SK-N-MC (cell line): Measurements from ENCODE around the gene CACNB4.
"Not testable (repeated sequence)": the region's sequence is repeated elsewhere in the genome, so short reads cannot be mapped to it uniquely, and the experiment has no call there.

Experiments used
- DNase-seq: peaks from one replicate; pipeline ENCODE4 v3.0.0-alpha.2; 2011; ENCODE audit warnings: low read depth, low spot score
- H3K27ac ChIP-seq: fragments of 200-600 bp; sonication (generic); 2 replicates; pipeline ENCODE4 v1.5.1; 2016; ENCODE audit warnings: mixed run types
- H3K36me3 ChIP-seq: fragments of 200-600 bp; sonication (generic); 2 replicates; pipeline ENCODE4 v1.6.1; 2017; ENCODE audit warnings: antibody characterized with exemption, low read length, mixed read lengths; ENCODE audit not compliant: insufficient read depth
- H3K4me3 ChIP-seq: fragments of 200-600 bp; sonication (generic); 2 replicates; pipeline ENCODE4 v1.5.1; 2016
- H3K9ac ChIP-seq: fragments of 200-600 bp; sonication (generic); 2 replicates; pipeline ENCODE4 v1.8.0; 2017; ENCODE audit warnings: mixed run types, mixed read lengths; ENCODE audit not compliant: insufficient read length
- H3K9me3 ChIP-seq: fragments of 200-600 bp; sonication (generic); 2 replicates; pipeline ENCODE4 v1.6.1; 2017; ENCODE audit warnings: low read depth, mild to moderate bottlenecking, antibody characterized with exemption, low read length, moderate library complexity, mixed read lengths
- EZH2 ChIP-seq: fragments of 200-600 bp; sonication (generic); IDR thresholded peaks from one replicate; pipeline ENCODE4 v1.6.1; 2017; ENCODE audit warnings: antibody characterized with exemption
- FOXP2 ChIP-seq: optimal IDR thresholded peaks from 2 replicates; pipeline ENCODE3; 2011; ENCODE audit warnings: mild to moderate bottlenecking, moderate library complexity; ENCODE audit not compliant: insufficient read depth; ENCODE audit errors: extremely low read length, control extremely low read depth
- POLR2AphosphoS5 ChIP-seq: IDR thresholded peaks from 2 replicates; pipeline ENCODE4 v1.6.1; 2012; ENCODE audit warnings: mild to moderate bottlenecking, low read depth, low read length, borderline replicate concordance

CACNB4 gene

GRCh38 chr2:151809073-151809383, 289.8 kb downstream of the CACNB4 start:
- H3K9ac ChIP-seq = no peak overlapping the region
- no peak overlapping the region for H3K4me3 ChIP-seq
- no peak for DNase-seq
- H3K27ac ChIP-seq = no peak overlapping the region
- no peak for TF ChIP-seq POLR2AphosphoS5
- TF ChIP-seq FOXP2 = no peak
- TF ChIP-seq EZH2 = no peak
- H3K9me3 ChIP-seq = peaks cover 3% of the 10 kb centered on the region; the same call in 1 of the 2 replicates
- peaks cover 67% of the 10 kb centered on the region for H3K36me3 ChIP-seq

GRCh38 chr2:151808258-151809072, 290.4 kb downstream of the CACNB4 start:
- Histone ChIP-seq H3K4me3 (no peak overlapping the region), H3K27ac (no peak overlapping the region), H3K9me3 (peaks cover 3% of the 10 kb centered on the region; the same call in 1 of the 2 replicates), H3K9ac (no peak overlapping the region), H3K36me3 (peaks cover 63% of the 10 kb centered on the region)
- no peak for TF ChIP-seq POLR2AphosphoS5
- TF ChIP-seq EZH2 = no peak
- TF ChIP-seq FOXP2 = no peak
- no peak for DNase-seq

- no peak for DNase-seq
- Histone ChIP-seq H3K36me3 (peaks cover 57% of the 10 kb centered on the region), H3K4me3 (no peak overlapping the region), H3K9me3 (no peaks in the 10 kb centered on the region), H3K27ac (no peak overlapping the region), H3K9ac (no peak overlapping the region)
- TF ChIP-seq EZH2 (no peak), POLR2AphosphoS5 (no peak), FOXP2 (no peak)
Observed at GRCh38 chr2:151805961-151806360, 292.9 kb downstream of the CACNB4 start.

GRCh38 chr2:151805343-151805742, 293.5 kb downstream of the CACNB4 start:
- no peak for DNase-seq
- Histone ChIP-seq H3K9me3 (no peaks in the 10 kb centered on the region), H3K27ac (no peak overlapping the region), H3K36me3 (peaks cover 51% of the 10 kb centered on the region), H3K9ac (no peak overlapping the region), H3K4me3 (no peak overlapping the region)
- TF ChIP-seq EZH2 (no peak), POLR2AphosphoS5 (no peak), FOXP2 (no peak)

GRCh38 chr2:151803811-151804210, 295.0 kb downstream of the CACNB4 start:
- Histone ChIP-seq H3K36me3 (peaks cover 47% of the 10 kb centered on the region), H3K9ac (no peak overlapping the region), H3K9me3 (no peaks in the 10 kb centered on the region), H3K4me3 (no peak overlapping the region), H3K27ac (no peak overlapping the region)
- TF ChIP-seq FOXP2 = no peak
- TF ChIP-seq EZH2 = no peak
- no peak for TF ChIP-seq POLR2AphosphoS5
- DNase-seq = no peak

GRCh38 chr2:151802315-151802714, 296.5 kb downstream of the CACNB4 start:
- no peak overlapping the region for H3K4me3 ChIP-seq
- no peak for TF ChIP-seq EZH2
- TF ChIP-seq POLR2AphosphoS5 = no peak
- no peak for TF ChIP-seq FOXP2
- no peaks in the 10 kb centered on the region for H3K9me3 ChIP-seq
- no peak overlapping the region for H3K9ac ChIP-seq
- no peak for DNase-seq
- H3K27ac ChIP-seq = no peak overlapping the region
- peaks cover 38% of the 10 kb centered on the region for H3K36me3 ChIP-seq

GRCh38 chr2:151799886-151800292, 299.0 kb downstream of the CACNB4 start:
- no peak overlapping the region for H3K9ac ChIP-seq
- no peak for TF ChIP-seq EZH2
- TF ChIP-seq FOXP2 = no peak
- no peak for TF ChIP-seq POLR2AphosphoS5
- H3K9me3 ChIP-seq = no peaks in the 10 kb centered on the region
- DNase-seq = no peak
- H3K27ac ChIP-seq = no peak overlapping the region
- H3K4me3 ChIP-seq = no peak overlapping the region
- H3K36me3 ChIP-seq = peaks cover 25% of the 10 kb centered on the region

- no peak for DNase-seq
- no peak overlapping the region for H3K4me3 ChIP-seq
- H3K36me3 ChIP-seq = peaks cover 24% of the 10 kb centered on the region
- H3K27ac ChIP-seq = no peak overlapping the region
- H3K9me3 ChIP-seq = no peaks in the 10 kb centered on the region
- TF ChIP-seq FOXP2 (no peak), EZH2 (no peak), POLR2AphosphoS5 (no peak)
- no peak overlapping the region for H3K9ac ChIP-seq
Observed at GRCh38 chr2:151796774-151797173, 302.1 kb downstream of the CACNB4 start.

GRCh38 chr2:151795646-151796240, 303.1 kb downstream of the CACNB4 start:
- Histone ChIP-seq H3K9ac (no peak overlapping the region), H3K36me3 (peaks cover 25% of the 10 kb centered on the region), H3K4me3 (no peak overlapping the region), H3K27ac (no peak overlapping the region), H3K9me3 (no peaks in the 10 kb centered on the region)
- DNase-seq = no peak
- TF ChIP-seq FOXP2 (no peak), POLR2AphosphoS5 (no peak), EZH2 (no peak)

- not testable (repeated sequence) for H3K9me3 ChIP-seq, H3K9ac ChIP-seq, DNase-seq, H3K27ac ChIP-seq, H3K4me3 ChIP-seq
- peaks cover 25% of the 10 kb centered on the region for H3K36me3 ChIP-seq
Observed at GRCh38 chr2:151794422-151794821, 304.4 kb downstream of the CACNB4 start.
